ENCODE data around the gene CDH15. TPM values are rescaled to one million over a fixed set of nuclear protein-coding genes. Genes with fewer than 3 reads are reported as not detected.

Gene CDH15
- total and polyA plus RNA-seq, 2 of the 13 experiments (the other 11 are each of a cell fraction or from before 2014, with no cell fraction given): 0.74 to 2.2 TPM

DNA sequence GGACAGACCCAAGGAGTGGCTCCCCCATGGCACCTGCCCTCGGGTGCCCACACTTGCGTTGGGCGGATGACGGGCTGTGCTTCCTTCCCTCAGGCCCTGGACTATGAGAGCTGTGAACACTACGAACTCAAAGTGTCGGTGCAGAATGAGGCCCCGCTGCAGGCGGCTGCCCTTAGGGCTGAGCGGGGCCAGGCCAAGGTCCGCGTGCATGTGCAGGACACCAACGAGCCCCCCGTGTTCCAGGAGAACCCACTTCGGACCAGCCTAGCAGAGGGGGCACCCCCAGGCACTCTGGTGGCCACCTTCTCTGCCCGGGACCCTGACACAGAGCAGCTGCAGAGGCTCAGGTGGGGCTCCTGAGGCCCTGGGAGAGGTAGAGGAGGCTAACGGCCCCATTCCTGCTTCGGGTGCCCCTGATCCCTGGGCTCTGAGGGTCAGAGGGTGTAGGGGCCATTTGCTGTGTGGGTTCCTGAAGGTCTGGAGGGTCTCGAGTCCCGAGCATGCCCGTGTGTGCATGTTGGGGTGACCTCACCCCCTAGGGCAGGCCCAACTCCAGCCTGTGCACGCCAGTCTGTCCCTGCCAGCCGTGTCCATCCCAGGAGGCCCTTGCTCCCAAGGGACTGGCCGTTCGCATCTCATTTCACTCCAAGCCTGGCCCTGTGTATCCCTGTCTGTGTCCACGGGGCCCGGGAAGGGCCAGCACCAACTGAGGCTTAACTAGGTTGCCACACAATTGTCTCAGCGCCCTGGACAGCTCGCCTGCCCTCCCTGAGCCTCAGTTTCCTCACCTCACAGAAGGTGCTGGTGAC lies 18.8 kb downstream of the CDH15 start (continued):
- TF ChIP-seq, protein P1, sequence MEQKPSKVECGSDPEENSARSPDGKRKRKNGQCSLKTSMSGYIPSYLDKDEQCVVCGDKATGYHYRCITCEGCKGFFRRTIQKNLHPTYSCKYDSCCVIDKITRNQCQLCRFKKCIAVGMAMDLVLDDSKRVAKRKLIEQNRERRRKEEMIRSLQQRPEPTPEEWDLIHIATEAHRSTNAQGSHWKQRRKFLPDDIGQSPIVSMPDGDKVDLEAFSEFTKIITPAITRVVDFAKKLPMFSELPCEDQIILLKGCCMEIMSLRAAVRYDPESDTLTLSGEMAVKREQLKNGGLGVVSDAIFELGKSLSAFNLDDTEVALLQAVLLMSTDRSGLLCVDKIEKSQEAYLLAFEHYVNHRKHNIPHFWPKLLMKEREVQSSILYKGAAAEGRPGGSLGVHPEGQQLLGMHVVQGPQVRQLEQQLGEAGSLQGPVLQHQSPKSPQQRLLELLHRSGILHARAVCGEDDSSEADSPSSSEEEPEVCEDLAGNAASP (CRISPR knock-in tag; IDR thresholded peaks at IDR 0.05; ENCODE audit: borderline replicate concordance): no peak
- TF ChIP-seq MAF1 (CRISPR knock-in tag; IDR thresholded peaks at IDR 0.05; ENCODE audit: borderline replicate concordance): no peak
- no peak for TF ChIP-seq ZNF432 (CRISPR knock-in tag; IDR thresholded peaks at IDR 0.05; ENCODE audit: borderline replicate concordance)
- no peak for TF ChIP-seq HCFC1 (IDR thresholded peaks at IDR 0.05; ENCODE audit: low read depth, low read length)
- TF ChIP-seq, protein P2, sequence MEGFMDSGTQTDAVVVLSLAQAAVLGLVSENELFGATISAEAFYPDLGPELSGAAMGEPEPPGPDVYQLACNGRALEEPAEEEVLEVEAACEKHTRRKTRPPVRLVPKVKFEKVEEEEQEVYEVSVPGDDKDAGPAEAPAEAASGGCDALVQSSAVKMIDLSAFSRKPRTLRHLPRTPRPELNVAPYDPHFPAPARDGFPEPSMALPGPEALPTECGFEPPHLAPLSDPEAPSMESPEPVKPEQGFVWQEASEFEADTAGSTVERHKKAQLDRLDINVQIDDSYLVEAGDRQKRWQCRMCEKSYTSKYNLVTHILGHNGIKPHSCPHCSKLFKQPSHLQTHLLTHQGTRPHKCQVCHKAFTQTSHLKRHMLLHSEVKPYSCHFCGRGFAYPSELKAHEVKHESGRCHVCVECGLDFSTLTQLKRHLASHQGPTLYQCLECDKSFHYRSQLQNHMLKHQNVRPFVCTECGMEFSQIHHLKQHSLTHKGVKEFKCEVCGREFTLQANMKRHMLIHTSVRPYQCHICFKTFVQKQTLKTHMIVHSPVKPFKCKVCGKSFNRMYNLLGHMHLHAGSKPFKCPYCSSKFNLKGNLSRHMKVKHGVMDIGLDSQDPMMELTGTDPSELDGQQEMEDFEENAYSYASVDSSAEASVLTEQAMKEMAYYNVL (CRISPR knock-in tag; IDR thresholded peaks at IDR 0.05; ENCODE audit: borderline replicate concordance): no peak
- no peak for TF ChIP-seq ZNF562 (CRISPR knock-in tag; IDR thresholded peaks at IDR 0.05; ENCODE audit: borderline replicate concordance)
- TF ChIP-seq POLR2A (IDR thresholded peaks at IDR 0.05; ENCODE audit: insufficient read depth in 1 of 2, low read depth in 2 of 2, low read length in 2 of 2): no peak; a peak in 1 of 4 replicates
- TF ChIP-seq TBX3 (IDR thresholded peaks at IDR 0.05; ENCODE audit: borderline replicate concordance): no peak
- TF ChIP-seq ZNF225 (CRISPR knock-in tag; IDR thresholded peaks at IDR 0.05): no peak
- no peak for TF ChIP-seq KLF13 (CRISPR knock-in tag; IDR thresholded peaks at IDR 0.05)
